ENCODE results near the gene MYO15B.
A peak's percentile ranks its signal among the peaks of the same experiment; 100 is the strongest.

MYO15B gene

GRCh38 chr17:75633486-75634375 lies 46.1 kb downstream of the MYO15B start:
- TF ChIP-seq CTCF (IDR thresholded peaks at IDR 0.05; ENCODE audit: control insufficient read depth, insufficient read depth, low read depth, low read length, missing control alignments) = peak; percentile 78

GRCh38 chr17:75634376-75634740 lies 46.8 kb downstream of the MYO15B start:
- TF ChIP-seq CTCF (IDR thresholded peaks at IDR 0.05; ENCODE audit: control insufficient read depth, insufficient read depth, low read depth, low read length, missing control alignments) = no peak
- DNase-seq (ENCODE audit: low read depth) = no peak
- H3K4me3 ChIP-seq (ENCODE audit: control insufficient read depth, low read depth, low read length) = no peak overlapping the region

More at GRCh38 chr17:75633486-75634375, 46.1 kb downstream of the MYO15B start:
- DNase-seq (ENCODE audit: low read depth) = peak; percentile 51
- H3K4me3 ChIP-seq (ENCODE audit: control insufficient read depth, low read depth, low read length) = no peak overlapping the region

GRCh38 chr17:75634754-75635609 lies 47.4 kb downstream of the MYO15B start:
- TF ChIP-seq CTCF (IDR thresholded peaks at IDR 0.05; ENCODE audit: control insufficient read depth, insufficient read depth, low read depth, low read length, missing control alignments) = no peak

GRCh38 chr17:75635610-75636202 lies 48.1 kb downstream of the MYO15B start:
- TF ChIP-seq CTCF (IDR thresholded peaks at IDR 0.05; ENCODE audit: control insufficient read depth, insufficient read depth, low read depth, low read length, missing control alignments) = no peak
- H3K4me3 ChIP-seq (ENCODE audit: control insufficient read depth, low read depth, low read length) = no peak overlapping the region
- no peak for DNase-seq (ENCODE audit: low read depth)

More at GRCh38 chr17:75634754-75635609, 47.4 kb downstream of the MYO15B start:
- no peak for DNase-seq (ENCODE audit: low read depth)
- H3K4me3 ChIP-seq (ENCODE audit: control insufficient read depth, low read depth, low read length) = no peak overlapping the region

- TF ChIP-seq CTCF (IDR thresholded peaks at IDR 0.05; ENCODE audit: control insufficient read depth, insufficient read depth, low read depth, low read length, missing control alignments) = no peak
- no peak for DNase-seq (ENCODE audit: low read depth)
- H3K4me3 ChIP-seq (ENCODE audit: control insufficient read depth, low read depth, low read length) = no peak overlapping the region
Observed at GRCh38 chr17:75636381-75637142, 49.0 kb downstream of the MYO15B start.

GRCh38 chr17:75637143-75637538 lies 49.5 kb downstream of the MYO15B start:
- DNase-seq (ENCODE audit: low read depth) = no peak
- TF ChIP-seq CTCF (IDR thresholded peaks at IDR 0.05; ENCODE audit: control insufficient read depth, insufficient read depth, low read depth, low read length, missing control alignments) = no peak

More at GRCh38 chr17:75637143-75637538, 49.5 kb downstream of the MYO15B start:
- H3K4me3 ChIP-seq (ENCODE audit: control insufficient read depth, low read depth, low read length) = no peak overlapping the region

Data from AG09309 (cell line).